K562 (cell line): ENCODE data around the gene KCNT1. TPM values are rescaled to one million over a fixed set of nuclear protein-coding genes. Genes with fewer than 3 reads are reported as not detected.

Experiments
- ATAC-seq: fragments of 200-7000 bp; cut with Tn5 transposase; 3 replicates; pipeline ENCODE4 v1.9.1; 2020; ENCODE audit warnings: moderate library complexity
- BruUV-seq: library from RNA; stranded (reverse); fragments of 400-500 nt; replicated peaks from 2 replicates; lab custom pipeline; 2021; lab: Mats Ljungman, UMichigan
- CTCF ChIA-PET: fragments of 300-600 bp; formaldehyde crosslinking; extraction: SDS; loops from one replicate; lab custom pipeline; 2021; ENCODE audit warnings: low intra/inter-chr PET ratio; lab: Yijun Ruan, JAX
- POLR2A ChIA-PET: fragments of 300-600, 350-650 bp; sonication (Branson Sonifier 250); formaldehyde crosslinking; extraction: SDS; loops from one replicate; lab custom pipeline; 2021; ENCODE audit warnings: antibody characterized with exemption, inconsistent platforms; lab: Yijun Ruan, JAX
- DNase-seq, 4 experiments: peaks; one replicate each; pipeline versions ENCODE4 v3.0.0 to v3.0.0-alpha.2; 2011 to 2018; ENCODE audit warnings: low spot score in 3 of 4, mixed read lengths in 3 of 4; ENCODE audit errors: extremely low read depth in 1 of 4
- FAIRE-seq: peaks from 2 replicates; lab custom pipeline; 2011; peaks lifted over from hg19 to GRCh38; lab: Jason Lieb, UNC
- H2AFZ ChIP-seq: 2 replicates; pipeline ENCODE4 v1.6.0; 2011; ENCODE audit warnings: low read depth, low read length, control low read depth, inconsistent platforms
- H3K27ac ChIP-seq: fragments of 200-600 bp; 3 replicates; pipeline ENCODE4 v1.8.0; 2011; ENCODE audit warnings: low read depth, mild to moderate bottlenecking, control low read depth, inconsistent platforms, low read length, moderate library complexity, mixed read lengths; ENCODE audit errors: extremely low read depth
- H3K27me3 ChIP-seq, 2 experiments: fragments of 300-600 bp in 1 of 2; 2 replicates in 1 of 2; 3 replicates in 1 of 2; pipeline versions ENCODE4 v1.6.0 to v1.8.0; 2011; ENCODE audit warnings: inconsistent platforms in 2 of 2, low read length in 2 of 2, mild to moderate bottlenecking in 1 of 2, mixed read lengths in 1 of 2, moderate library complexity in 1 of 2; ENCODE audit not compliant: control insufficient read depth in 2 of 2, insufficient read depth in 2 of 2
- H3K36me3 ChIP-seq: fragments of 300-600 bp; 3 replicates; pipeline ENCODE4 v1.8.0; 2011; ENCODE audit warnings: mild to moderate bottlenecking, low read length, inconsistent platforms; ENCODE audit not compliant: control insufficient read depth, insufficient read depth
- H3K4me1 ChIP-seq, 2 experiments: fragments of 200-600 bp in 1 of 2; replicated peaks in 1 of 2; 2 replicates in 1 of 2; 3 replicates in 1 of 2; pipeline versions ENCODE4 v1.5.1 to v1.8.0; 2011; ENCODE audit warnings: inconsistent platforms in 2 of 2, low read length in 2 of 2, mild to moderate bottlenecking in 1 of 2, mixed read lengths in 1 of 2, moderate library complexity in 1 of 2; ENCODE audit not compliant: control insufficient read depth in 2 of 2, insufficient read depth in 2 of 2
- H3K4me2 ChIP-seq: 2 replicates; pipeline ENCODE4 v1.6.1; 2011; ENCODE audit warnings: low read length, control low read depth, inconsistent platforms, mixed read lengths; ENCODE audit not compliant: insufficient read depth
- H3K4me3 ChIP-seq: fragments of 200-600 bp; sonication (generic), shearing (Covaris generic); 2 replicates; pipeline ENCODE4 v1.5.1; 2016; ENCODE audit warnings: control low read depth, inconsistent platforms
- H3K79me2 ChIP-seq: fragments of 200-600 bp; 3 replicates; pipeline ENCODE4 v1.8.0; 2011; ENCODE audit warnings: low read length, inconsistent platforms; ENCODE audit not compliant: control insufficient read depth, insufficient read depth
- H3K9ac ChIP-seq, 2 experiments: 2 replicates each; pipeline versions ENCODE4 v1.6.0 to v1.6.1; 2011; ENCODE audit warnings: low read depth in 2 of 2, low read length in 2 of 2, control low read depth in 1 of 2, inconsistent platforms in 1 of 2, mild to moderate bottlenecking in 1 of 2, mixed read lengths in 1 of 2; ENCODE audit not compliant: insufficient read depth in 1 of 2
- H3K9me1 ChIP-seq: one replicate; pipeline ENCODE4 v1.6.0; 2011; ENCODE audit warnings: inconsistent platforms, mild to moderate bottlenecking, low read length, moderate library complexity; ENCODE audit not compliant: control insufficient read depth, insufficient read depth
- H3K9me3 ChIP-seq: replicated peaks from 2 replicates; pipeline ENCODE4 v1.5.1; 2011; ENCODE audit warnings: low read depth, low read length, inconsistent platforms; ENCODE audit not compliant: control insufficient read depth, insufficient read depth
- H4K20me1 ChIP-seq: replicated peaks from 2 replicates; pipeline ENCODE4 v1.6.1; 2011; ENCODE audit warnings: low read length, inconsistent platforms, mixed read lengths; ENCODE audit not compliant: control insufficient read depth, insufficient read depth
- POLR2G ChIP-seq: fragments of 200-400 bp; formaldehyde crosslinking; IDR thresholded peaks from 2 replicates; pipeline ENCODE4 v1.6.1; 2017; ENCODE audit warnings: low read depth, mild to moderate bottlenecking, antibody characterized with exemption, low read length, moderate library complexity
- PRMT5 ChIP-seq: sonication (generic); formaldehyde crosslinking; IDR thresholded peaks from 2 replicates; pipeline ENCODE4 v1.5.0; 2020; ENCODE audit warnings: missing genetic modification reagents
- PRPF4 ChIP-seq: fragments of 200-400 bp; formaldehyde crosslinking; IDR thresholded peaks from one replicate; pipeline ENCODE4 v1.6.1; 2017; ENCODE audit warnings: low read length, low read depth, mild to moderate bottlenecking; ENCODE audit not compliant: insufficient read depth, poor library complexity, severe bottlenecking
- ZNF408 ChIP-seq: fragments of 250-450 bp; sonication (Bioruptor Pico); IDR thresholded peaks from 2 replicates; pipeline ENCODE4 v1.4.0; 2020; ENCODE audit warnings: low read depth, mild to moderate bottlenecking, moderate library complexity
- WGBS: fragments of 100-300 bp; shearing (Covaris generic); methylation state at CpG from one replicate; pipeline ENCODE4 v1.1.6; 2016; ENCODE audit warnings: low coverage, mixed read lengths; ENCODE audit not compliant: insufficient coverage; ENCODE audit errors: missing lambda C conversion rate; 5-methylcytosine and 5-hydroxymethylcytosine counted together
- in situ Hi-C: fragments of 300-500 bp; cut with MboI; formaldehyde crosslinking; loops from 4 replicates; pipeline ENCODE4 v1.15.0; 2018; ENCODE audit warnings: inconsistent platforms, mixed read lengths
- intact Hi-C: fragments of 100-400 bp; cut with micrococcal nuclease; formaldehyde crosslinking; loops from 2 replicates; pipeline ENCODE4 v1.14.2; 2022
- polyA plus RNA-seq, 8 experiments: library from polyadenylated mRNA; depleted of rRNA in 4 of 8; stranded (reverse) in 5 of 8; unstranded in 3 of 8; fragments of >200 nt; fragmentation: Nextera tagmentation in 2 of 8; fragmentation: Illumina TruSeq in 1 of 8; extraction: Ambion mirVana in 2 of 8; extraction: Trizol in 1 of 8; gene quantifications; 2 replicates each; pipeline versions ENCODE4 v1.2.1 to v1.2.3, GENCODE V29; 2011 to 2014; ENCODE audit warnings: inconsistent platforms in 1 of 8, missing spikeins in 1 of 8
- total RNA-seq, 7 experiments: library from RNA; depleted of rRNA in 6 of 7; stranded (reverse); fragments of >200 nt in 6 of 7; fragmentation: Illumina TruSeq in 2 of 7; extraction: Trizol in 2 of 7; gene quantifications; 2 replicates each; pipeline versions ENCODE4 v1.2.1 to v1.2.3, GENCODE V29; 2011 to 2021; ENCODE audit warnings: low replicate concordance in 1 of 7

Gene KCNT1
- total and polyA plus RNA-seq, 9 of the 15 experiments (the other 6 are each of a cell fraction or from before 2014, with no cell fraction given), result 0.05 TPM; not detected in 8

GRCh38 chr9:135786146-135786690 is 84.2 kb downstream of the KCNT1 start:
- ChIA-PET CTCF (no interaction called here), POLR2A (interaction anchor here (0.6 kb wide), 2 partner anchors 191 to 1115 kb away, joined by 3 read pairs; no protein-coding TSS in a partner anchor)
- in situ Hi-C loops, result no loop called here
- WGBS, result 6% methylated on average over 31 of the region's 44 CpGs
- no peaks in the 10 kb centered on the region for H3K9me1 ChIP-seq
- H4K20me1 ChIP-seq, result peaks cover 19% of the 10 kb centered on the region
- H3K79me2 ChIP-seq, result no peaks in the 10 kb centered on the region
- no peak overlapping the region for H3K4me2 ChIP-seq
- no peaks in the 10 kb centered on the region for H3K9me3 ChIP-seq
- H2AFZ ChIP-seq, result no peak overlapping the region
- intact Hi-C loops, result no loop called here
- DNase-seq (no peak), ATAC-seq (no peak), FAIRE-seq (no peak)
- H3K4me3 ChIP-seq, result no peak overlapping the region
- H3K27me3 ChIP-seq, result peaks cover 63 to 95% of the 10 kb centered on the region in 2 experiments
- no peak overlapping the region for H3K9ac ChIP-seq
- peaks cover 0 to 53% of the 10 kb centered on the region in 2 experiments; a peak in 2 of 5 replicates for H3K4me1 ChIP-seq
- BruUV-seq, result no TSS peak
- no peaks in the 10 kb centered on the region for H3K36me3 ChIP-seq
- H3K27ac ChIP-seq, result no peak overlapping the region
- TF ChIP-seq PRMT5 (CRISPR knock-in tag), result no peak
- TF ChIP-seq POLR2G, result 0 out of 2 replicates have a peak, but pooled peaks have one; percentile 4

GRCh38 chr9:135787317-135787716 is 85.3 kb downstream of the KCNT1 start:
- Histone ChIP-seq H3K9me1 (no peaks in the 10 kb centered on the region), H4K20me1 (peaks cover 17% of the 10 kb centered on the region), H3K4me3 (no peak overlapping the region), H3K27ac (no peak overlapping the region), H3K36me3 (no peaks in the 10 kb centered on the region), H3K9me3 (no peaks in the 10 kb centered on the region), H3K79me2 (no peaks in the 10 kb centered on the region), H3K4me2 (no peak overlapping the region), H3K9ac (no peak overlapping the region; a peak in 1 of 4 replicates), H3K4me1 (peaks cover 0 to 63% of the 10 kb centered on the region in 2 experiments; a peak in 2 of 5 replicates), H3K27me3 (peaks cover 62 to 95% of the 10 kb centered on the region in 2 experiments), H2AFZ (no peak overlapping the region)
- intact Hi-C loops, result no loop called here
- POLR2A ChIA-PET, result interaction anchor here (0.9 kb wide), 1 partner anchor 201 kb away, joined by 4 read pairs; no protein-coding TSS in a partner anchor
- CTCF ChIA-PET, result no interaction called here
- TF ChIP-seq ZNF408 (CRISPR knock-in tag) (no peak), PRPF4 (no peak)
- WGBS, result 1% methylated on average over 13 of the region's 16 CpGs
- no TSS peak for BruUV-seq
- ATAC-seq (no peak; the same call in 2 of the 3 replicates), FAIRE-seq (no peak), DNase-seq (no peak)
- in situ Hi-C loops, result no loop called here
